Activated CD4-positive, alpha-beta T cell treated with anti-CD3 and anti-CD28 coated beads, Interleukin-2, amount 50 U/mL, for 16 hours (primary cell): ENCODE data around the gene CCNF.

ENCODE experiments used
- DNase-seq: peaks from one replicate; pipeline ENCODE4 v3.0.0-alpha.2; 2020

The CCNF gene

DNA sequence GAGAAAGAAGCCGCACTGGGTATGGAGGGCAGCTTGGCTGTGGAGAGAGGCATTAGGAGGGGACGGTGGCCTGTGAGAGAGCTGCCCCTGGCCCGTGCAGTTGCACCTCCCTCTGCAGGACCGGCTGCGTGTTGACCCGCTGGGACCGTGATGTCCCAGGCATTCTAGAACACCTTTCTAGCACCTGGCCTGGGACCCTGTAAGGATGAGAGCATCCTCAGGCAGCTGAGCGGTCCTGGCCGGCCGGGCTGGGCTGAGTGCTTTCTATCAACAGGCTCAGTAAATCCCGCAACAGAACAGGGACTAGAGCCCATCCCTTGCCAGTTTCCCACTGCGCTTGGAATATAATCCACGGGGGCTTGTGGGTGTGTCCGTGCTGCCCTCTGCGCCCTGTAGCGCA, 60.3 kb downstream of the CCNF start:
- DNase-seq, result no peak

GRCh38 chr16:2490190-2491105, 61.2 kb downstream of the CCNF start:
- DNase-seq, result no peak

DNA sequence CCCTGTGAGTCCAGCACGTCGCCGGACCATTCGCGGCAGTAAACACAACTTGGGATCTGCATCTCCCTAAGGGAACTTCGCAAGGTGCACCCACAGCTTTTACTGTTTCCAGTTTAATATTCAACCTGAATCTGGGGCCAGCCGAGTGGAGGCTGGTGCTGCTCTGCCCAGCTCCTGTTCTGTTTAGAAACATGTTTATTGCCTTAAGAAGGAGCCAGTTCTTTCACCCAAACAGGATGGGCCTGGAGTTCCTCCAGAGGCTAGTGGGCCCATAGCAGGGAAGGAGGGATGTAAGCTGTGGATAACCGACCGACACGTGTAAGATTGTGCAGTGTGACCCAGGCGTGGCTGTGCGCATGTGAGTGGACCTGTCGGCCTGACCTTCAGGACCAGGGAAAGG, 63.0 kb downstream of the CCNF start:
- no peak for DNase-seq

GRCh38 chr16:2493605-2494004, 64.4 kb downstream of the CCNF start:
- no peak for DNase-seq

DNA sequence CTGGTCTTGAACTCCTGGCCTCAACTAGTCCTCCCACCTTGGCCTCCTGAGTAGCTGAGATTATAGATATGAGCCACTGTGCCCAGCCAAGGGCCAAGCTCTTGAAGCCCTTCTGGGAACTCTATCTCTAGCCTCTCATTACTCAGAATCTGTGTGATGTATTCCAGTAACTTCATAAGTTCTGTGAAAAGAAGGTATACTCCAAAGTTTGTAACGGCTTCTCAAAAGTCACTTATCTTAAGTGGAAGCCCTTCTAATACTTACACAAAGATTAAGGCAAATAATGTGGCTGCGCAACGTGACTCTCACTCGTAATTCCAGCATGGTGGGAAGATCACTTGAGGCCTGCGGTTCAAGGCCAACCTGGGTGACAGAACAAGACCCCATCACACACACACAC, 65.4 kb downstream of the CCNF start:
- DNase-seq, result no peak

GRCh38 chr16:2495041-2495440, 65.8 kb downstream of the CCNF start:
- no peak for DNase-seq

- no peak for DNase-seq
Measured at GRCh38 chr16:2496223-2497115, 67.2 kb downstream of the CCNF start.

DNA sequence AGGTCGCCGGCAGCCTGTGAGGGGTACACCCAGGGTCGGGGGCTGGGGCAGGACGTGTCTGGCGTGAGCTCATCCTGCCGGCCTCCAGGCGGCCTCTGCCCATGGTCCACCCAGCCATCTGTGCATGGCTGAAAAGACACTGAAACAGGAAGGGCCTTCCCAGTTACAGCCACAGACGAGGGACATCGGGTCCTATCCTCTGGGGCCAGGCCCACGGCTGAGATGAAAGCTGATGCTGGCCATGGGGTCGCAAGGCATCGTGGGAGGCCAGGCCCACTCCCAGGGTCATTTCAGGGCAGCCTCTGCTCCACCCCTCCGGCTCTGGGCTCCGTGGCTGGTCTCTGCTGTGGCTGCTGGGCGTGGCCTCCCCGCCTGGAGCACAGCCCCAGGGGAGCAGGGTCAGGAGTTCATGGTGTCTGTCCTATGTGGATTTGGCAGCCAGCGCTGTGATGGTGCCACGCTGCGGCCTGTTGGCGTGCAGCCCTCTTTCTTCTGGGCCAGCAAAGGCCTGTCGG, 67.9 kb downstream of the CCNF start:
- DNase-seq, result no peak

DNA sequence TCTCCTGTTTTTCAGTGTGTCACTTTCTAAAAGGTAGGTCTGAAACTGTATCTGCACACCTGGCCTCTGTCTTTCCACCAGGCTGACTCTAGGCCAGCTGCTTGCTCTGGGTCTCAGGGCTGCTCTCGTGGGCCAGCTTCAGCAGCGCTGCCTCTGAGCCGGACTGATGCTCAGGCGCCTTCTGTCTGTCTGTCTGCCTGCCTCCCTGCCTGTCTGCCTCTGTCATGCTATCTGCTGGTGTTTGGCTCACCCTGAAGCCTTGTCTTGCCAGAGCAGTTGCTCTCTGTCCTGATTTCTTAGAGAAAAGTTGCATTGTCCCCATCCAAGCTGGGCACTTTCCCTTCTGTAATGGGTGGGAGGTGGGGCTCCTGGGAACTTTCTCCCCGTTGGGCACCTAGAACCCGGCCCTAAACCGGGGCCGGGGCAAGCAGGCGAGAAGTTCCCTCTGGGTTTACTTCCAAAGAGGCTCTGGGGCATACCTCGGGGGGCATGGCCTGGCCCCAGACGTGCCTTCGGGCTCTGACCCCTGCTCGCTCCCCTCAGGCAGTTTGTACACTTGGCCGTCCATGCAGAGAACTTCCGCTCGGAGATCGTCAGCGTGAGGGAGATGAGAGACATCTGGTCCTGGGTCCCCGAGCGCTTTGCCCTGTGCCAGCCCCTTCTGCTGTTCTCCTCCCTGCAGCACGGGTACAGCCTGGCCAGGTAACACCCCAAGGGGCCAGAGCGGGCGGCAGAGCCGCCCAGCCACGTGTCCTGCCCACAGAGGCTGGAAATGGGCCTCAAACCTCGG, 68.6 kb downstream of the CCNF start:
- no peak for DNase-seq

- DNase-seq, result no peak
Measured at GRCh38 chr16:2498531-2499253, 69.4 kb downstream of the CCNF start.

DNA sequence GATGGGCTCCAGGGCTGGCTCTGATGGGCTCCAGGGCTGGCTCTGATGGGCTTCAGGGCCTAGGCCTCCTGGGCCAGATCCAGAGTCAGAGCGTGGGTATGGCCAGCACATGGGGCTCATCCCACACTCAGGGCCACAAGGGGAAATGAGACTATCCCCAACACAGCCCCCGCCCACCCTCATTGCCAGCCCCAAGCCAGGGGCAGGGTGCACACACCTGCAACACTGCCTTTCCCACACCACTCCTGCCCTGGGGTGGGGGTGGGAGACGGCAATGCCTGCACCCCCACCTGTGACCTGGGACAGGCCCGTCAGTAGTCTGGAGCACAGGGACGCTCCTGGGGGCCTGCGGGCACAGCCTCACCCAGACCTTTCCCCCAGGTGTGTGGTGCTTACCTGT, 70.2 kb downstream of the CCNF start:
- no peak for DNase-seq

- DNase-seq, result no peak
Measured at GRCh38 chr16:2499890-2500429, 70.7 kb downstream of the CCNF start.

GRCh38 chr16:2500430-2500917, 71.2 kb downstream of the CCNF start:
- no peak for DNase-seq

- peak; percentile 80 for DNase-seq
Measured at GRCh38 chr16:2500918-2501750, 71.9 kb downstream of the CCNF start.

DNA sequence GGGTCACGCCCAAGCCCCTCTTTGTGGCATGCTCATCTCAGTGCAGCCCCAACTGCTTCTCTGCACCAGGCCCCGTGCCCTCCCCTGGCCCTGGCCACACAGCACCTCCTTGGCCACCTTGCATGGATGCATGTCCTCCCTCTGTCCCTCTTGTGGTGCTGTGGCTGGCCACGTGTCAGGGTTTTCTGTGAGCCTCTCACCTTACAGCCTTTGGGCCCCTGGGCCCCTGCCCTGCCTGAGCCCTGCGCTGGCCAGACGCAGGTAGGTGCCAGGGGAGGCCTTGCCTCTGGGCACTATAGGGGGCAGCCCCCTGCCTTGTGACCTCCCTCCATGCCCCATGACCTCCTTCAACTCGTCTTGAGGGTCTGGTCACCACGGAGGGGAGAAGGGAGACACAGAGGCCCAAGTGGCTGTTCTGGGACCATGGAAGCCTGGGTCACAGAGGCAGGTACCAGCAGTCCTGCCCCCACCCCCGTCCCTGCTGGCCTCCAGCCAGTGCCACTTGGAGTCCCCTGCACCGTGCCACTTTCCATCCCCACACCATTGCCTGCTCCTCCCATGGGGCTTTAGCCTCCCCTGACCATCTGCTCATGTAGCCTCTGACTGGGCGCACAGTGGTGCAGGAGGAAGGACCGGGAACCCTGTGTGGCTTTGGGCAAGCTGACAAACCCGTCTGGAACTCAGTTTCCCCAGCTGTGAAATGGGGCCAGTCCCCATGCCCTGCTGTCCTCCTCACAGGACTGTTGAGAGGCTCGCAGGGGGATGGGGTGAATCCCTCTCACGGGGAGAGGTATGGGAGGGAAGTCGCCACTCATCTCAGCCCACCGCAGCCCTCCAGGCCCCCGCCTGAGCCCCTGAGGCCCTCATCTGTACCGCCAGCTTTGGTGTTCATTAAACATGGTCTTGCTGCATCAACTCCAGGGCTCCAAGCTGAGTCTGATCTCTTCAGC, 73.0 kb downstream of the CCNF start:
- DNase-seq, result no peak

GRCh38 chr16:2505695-2506094, 76.4 kb downstream of the CCNF start:
- DNase-seq, result no peak

- no peak for DNase-seq
Measured at GRCh38 chr16:2507052-2507659, 77.9 kb downstream of the CCNF start.

DNA sequence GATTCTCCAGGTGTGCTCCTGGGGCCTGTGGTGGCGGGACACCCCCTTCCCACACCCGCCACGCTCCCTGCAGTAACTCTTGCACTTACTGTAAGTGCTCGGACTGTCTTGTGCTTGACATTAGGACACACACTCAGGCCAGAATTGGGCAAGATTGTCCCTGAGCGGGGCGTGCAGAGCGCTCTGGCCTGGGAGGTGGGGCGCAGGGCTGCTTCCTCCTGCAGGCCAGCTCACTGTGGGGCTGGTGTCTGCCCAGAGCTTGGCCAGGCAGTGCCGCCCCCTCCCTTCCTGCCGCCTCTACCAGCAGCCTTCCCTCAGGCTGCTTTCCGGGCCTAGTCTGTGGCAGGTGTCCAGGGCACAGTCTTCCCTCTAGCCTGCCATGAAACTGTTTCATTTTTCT, 78.4 kb downstream of the CCNF start:
- DNase-seq, result no peak
